HepG2 (cell line): ENCODE results near the gene SPATA32. TPM values are rescaled to one million over a fixed set of nuclear protein-coding genes. Genes with fewer than 3 reads are reported as not detected.

Experiments
- HDAC2 ChIP-seq: sonication (generic); formaldehyde crosslinking; IDR thresholded peaks from 2 replicates; pipeline ENCODE4 v1.4.0; 2020; ENCODE audit warnings: missing genetic modification reagents
- KMT2B ChIP-seq: IDR thresholded peaks from 2 replicates; pipeline ENCODE4 v1.6.1; 2016; ENCODE audit warnings: missing genetic modification reagents, missing compliant biosample characterization
- MEIS2 ChIP-seq: sonication (generic); formaldehyde crosslinking; IDR thresholded peaks from 2 replicates; pipeline ENCODE4 v1.9.0; 2021; ENCODE audit warnings: mild to moderate bottlenecking, missing genetic modification reagents
- MXD4 ChIP-seq: IDR thresholded peaks from 2 replicates; pipeline ENCODE4 v1.6.1; 2016; ENCODE audit warnings: mild to moderate bottlenecking, missing biosample characterization, missing genetic modification reagents
- SOX5 ChIP-seq: IDR thresholded peaks from 2 replicates; pipeline ENCODE4 v1.6.1; 2016; ENCODE audit warnings: borderline replicate concordance
- SRSF1 ChIP-seq: fragments of 200-400 bp; formaldehyde crosslinking; optimal IDR thresholded peaks from 2 replicates; pipeline ENCODE3; 2017; ENCODE audit warnings: mild to moderate bottlenecking, low read depth, low read length, moderate library complexity
- U2AF1 ChIP-seq: fragments of 200-400 bp; formaldehyde crosslinking; optimal IDR thresholded peaks from 2 replicates; pipeline ENCODE3; 2017; ENCODE audit warnings: mild to moderate bottlenecking, low read depth, low read length
- ZBTB38 ChIP-seq: sonication (generic); formaldehyde crosslinking; IDR thresholded peaks from 2 replicates; pipeline ENCODE4 v1.5.1; 2020; ENCODE audit warnings: mild to moderate bottlenecking, missing genetic modification reagents
- ZNF337 ChIP-seq: sonication (generic); formaldehyde crosslinking; IDR thresholded peaks from 2 replicates; pipeline ENCODE4 v1.5.1; 2020; ENCODE audit warnings: missing genetic modification reagents, low read depth, mild to moderate bottlenecking, borderline replicate concordance
- ZNF83 ChIP-seq: sonication (generic); formaldehyde crosslinking; IDR thresholded peaks from 2 replicates; pipeline ENCODE4 v1.4.0; 2020; ENCODE audit warnings: missing genetic modification reagents, mild to moderate bottlenecking, borderline replicate concordance
- ZNF891 ChIP-seq: sonication (generic); formaldehyde crosslinking; IDR thresholded peaks from 2 replicates; pipeline ENCODE4 v1.5.0; 2020; ENCODE audit warnings: mild to moderate bottlenecking, missing genetic modification reagents
- polyA plus RNA-seq, 8 experiments: library from polyadenylated mRNA; depleted of rRNA in 3 of 8; stranded (reverse) in 7 of 8; unstranded in 1 of 8; fragments of >200 nt; fragmentation: Illumina TruSeq in 4 of 8; extraction: Trizol in 4 of 8; gene quantifications; 2 replicates each; pipeline versions ENCODE4 v1.2.1 to v1.2.3, GENCODE V29; 2011 to 2016; ENCODE audit warnings: low read depth in 4 of 8, missing spikeins in 1 of 8, mixed read lengths in 1 of 8; ENCODE audit not compliant: insufficient read depth in 1 of 8
- total RNA-seq, 5 experiments: library from RNA; depleted of rRNA; stranded (reverse); fragments of >200 nt; fragmentation: Illumina TruSeq; extraction: Trizol; gene quantifications; 2 replicates each; pipeline ENCODE4 v1.2.3, GENCODE V29; 2016; ENCODE audit warnings: low read depth in 1 of 5
- TF ChIP-seq, protein P1 (sequence below): sonication (generic); formaldehyde crosslinking; IDR thresholded peaks from 2 replicates; pipeline ENCODE4 v1.4.0; 2020; ENCODE audit warnings: missing genetic modification reagents
- TF ChIP-seq, protein P2 (sequence below): sonication (generic); formaldehyde crosslinking; conservative IDR thresholded peaks from 2 replicates; pipeline ENCODE4 v1.4.0; 2020; ENCODE audit warnings: missing genetic modification reagents
- TF ChIP-seq, protein P3 (sequence below), 2 experiments: fragments of 450-650 bp in 1 of 2; sonication (generic) in 1 of 2; formaldehyde crosslinking; IDR thresholded peaks; 2 replicates each; pipeline versions ENCODE4 v1.5.0 to v1.8.0; 2020 to 2022; ENCODE audit warnings: mild to moderate bottlenecking in 1 of 2, missing genetic modification reagents in 1 of 2
- TF ChIP-seq, protein P4 (sequence below): sonication (generic); formaldehyde crosslinking; IDR thresholded peaks from 2 replicates; pipeline ENCODE4 v1.4.0; 2020; ENCODE audit warnings: missing genetic modification reagents
- TF ChIP-seq, protein P5 (sequence below): sonication (generic); formaldehyde crosslinking; IDR thresholded peaks from 2 replicates; pipeline ENCODE4 v1.8.0; 2022; ENCODE audit warnings: missing genetic modification reagents, mild to moderate bottlenecking, borderline replicate concordance
- TF ChIP-seq, protein P6 (sequence below): IDR thresholded peaks from 2 replicates; pipeline ENCODE4 v1.6.1; 2016; ENCODE audit warnings: missing biosample characterization, missing genetic modification reagents, low read depth
- TF ChIP-seq, protein P7 (sequence below): sonication (generic); formaldehyde crosslinking; IDR thresholded peaks from 2 replicates; pipeline ENCODE4 v1.5.0; 2020; ENCODE audit warnings: mild to moderate bottlenecking, missing genetic modification reagents, borderline replicate concordance

The SPATA32 gene
- total and polyA plus RNA-seq, 2 of the 13 experiments (the other 11 are each of a cell fraction or from before 2014, with no cell fraction given) = not detected

DNA sequence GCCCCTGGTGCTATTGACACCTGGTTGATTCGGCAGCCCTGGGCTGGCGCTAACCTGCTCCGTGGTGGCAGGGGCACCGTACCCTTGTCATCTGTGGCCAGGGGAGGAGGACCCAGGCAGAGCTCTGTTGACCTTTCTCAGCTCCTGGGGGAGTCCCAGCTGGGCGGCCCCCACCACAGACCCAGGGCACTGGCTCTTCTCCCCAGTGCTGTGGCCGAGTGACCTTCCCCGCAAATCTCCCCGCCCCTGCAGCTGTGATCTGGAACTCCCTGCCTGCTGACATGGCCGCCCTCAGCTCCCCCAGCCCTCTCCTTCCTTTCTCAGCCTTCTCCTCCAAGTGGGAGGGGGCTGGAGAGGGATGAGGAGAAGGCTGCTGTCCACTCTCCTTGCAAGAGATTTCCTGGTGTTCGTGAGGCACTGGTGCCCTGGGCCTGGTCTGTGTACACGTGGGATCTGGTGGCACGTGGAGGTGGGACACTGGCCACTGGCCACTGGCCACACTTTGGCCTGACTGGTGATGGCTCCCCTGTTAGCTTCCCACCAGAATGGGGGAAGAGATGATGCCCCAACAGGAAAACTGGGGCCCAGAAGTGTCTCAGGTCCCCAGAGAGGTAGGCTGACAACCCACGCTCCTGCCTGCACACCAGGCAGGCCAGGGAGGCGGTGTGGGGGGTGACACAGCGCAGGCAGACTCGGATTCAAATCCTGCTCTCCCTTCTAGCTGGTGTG lies 32.0 kb downstream of the SPATA32 start (continued):
- TF ChIP-seq, protein P1, sequence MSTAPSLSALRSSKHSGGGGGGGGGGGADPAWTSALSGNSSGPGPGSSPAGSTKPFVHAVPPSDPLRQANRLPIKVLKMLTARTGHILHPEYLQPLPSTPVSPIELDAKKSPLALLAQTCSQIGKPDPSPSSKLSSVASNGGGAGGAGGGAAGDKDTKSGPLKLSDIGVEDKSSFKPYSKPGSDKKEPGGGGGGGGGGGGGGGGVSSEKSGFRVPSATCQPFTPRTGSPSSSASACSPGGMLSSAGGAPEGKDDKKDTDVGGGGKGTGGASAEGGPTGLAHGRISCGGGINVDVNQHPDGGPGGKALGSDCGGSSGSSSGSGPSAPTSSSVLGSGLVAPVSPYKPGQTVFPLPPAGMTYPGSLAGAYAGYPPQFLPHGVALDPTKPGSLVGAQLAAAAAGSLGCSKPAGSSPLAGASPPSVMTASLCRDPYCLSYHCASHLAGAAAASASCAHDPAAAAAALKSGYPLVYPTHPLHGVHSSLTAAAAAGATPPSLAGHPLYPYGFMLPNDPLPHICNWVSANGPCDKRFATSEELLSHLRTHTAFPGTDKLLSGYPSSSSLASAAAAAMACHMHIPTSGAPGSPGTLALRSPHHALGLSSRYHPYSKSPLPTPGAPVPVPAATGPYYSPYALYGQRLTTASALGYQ = no peak
- TF ChIP-seq, protein P2, sequence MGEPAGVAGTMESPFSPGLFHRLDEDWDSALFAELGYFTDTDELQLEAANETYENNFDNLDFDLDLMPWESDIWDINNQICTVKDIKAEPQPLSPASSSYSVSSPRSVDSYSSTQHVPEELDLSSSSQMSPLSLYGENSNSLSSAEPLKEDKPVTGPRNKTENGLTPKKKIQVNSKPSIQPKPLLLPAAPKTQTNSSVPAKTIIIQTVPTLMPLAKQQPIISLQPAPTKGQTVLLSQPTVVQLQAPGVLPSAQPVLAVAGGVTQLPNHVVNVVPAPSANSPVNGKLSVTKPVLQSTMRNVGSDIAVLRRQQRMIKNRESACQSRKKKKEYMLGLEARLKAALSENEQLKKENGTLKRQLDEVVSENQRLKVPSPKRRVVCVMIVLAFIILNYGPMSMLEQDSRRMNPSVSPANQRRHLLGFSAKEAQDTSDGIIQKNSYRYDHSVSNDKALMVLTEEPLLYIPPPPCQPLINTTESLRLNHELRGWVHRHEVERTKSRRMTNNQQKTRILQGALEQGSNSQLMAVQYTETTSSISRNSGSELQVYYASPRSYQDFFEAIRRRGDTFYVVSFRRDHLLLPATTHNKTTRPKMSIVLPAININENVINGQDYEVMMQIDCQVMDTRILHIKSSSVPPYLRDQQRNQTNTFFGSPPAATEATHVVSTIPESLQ (CRISPR knock-in tag) = no peak
- TF ChIP-seq MEIS2 (CRISPR knock-in tag) = no peak
- TF ChIP-seq ZNF891 (CRISPR knock-in tag) = 0 out of 2 replicates have a peak, but pooled peaks have one; percentile 52
- peak; percentile 8 for TF ChIP-seq SRSF1
- TF ChIP-seq HDAC2 = no peak
- TF ChIP-seq, protein P3, sequence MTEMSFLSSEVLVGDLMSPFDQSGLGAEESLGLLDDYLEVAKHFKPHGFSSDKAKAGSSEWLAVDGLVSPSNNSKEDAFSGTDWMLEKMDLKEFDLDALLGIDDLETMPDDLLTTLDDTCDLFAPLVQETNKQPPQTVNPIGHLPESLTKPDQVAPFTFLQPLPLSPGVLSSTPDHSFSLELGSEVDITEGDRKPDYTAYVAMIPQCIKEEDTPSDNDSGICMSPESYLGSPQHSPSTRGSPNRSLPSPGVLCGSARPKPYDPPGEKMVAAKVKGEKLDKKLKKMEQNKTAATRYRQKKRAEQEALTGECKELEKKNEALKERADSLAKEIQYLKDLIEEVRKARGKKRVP (CRISPR knock-in tag; IDR thresholded peaks at IDR 0.05) = no peak
- TF ChIP-seq, protein P4, sequence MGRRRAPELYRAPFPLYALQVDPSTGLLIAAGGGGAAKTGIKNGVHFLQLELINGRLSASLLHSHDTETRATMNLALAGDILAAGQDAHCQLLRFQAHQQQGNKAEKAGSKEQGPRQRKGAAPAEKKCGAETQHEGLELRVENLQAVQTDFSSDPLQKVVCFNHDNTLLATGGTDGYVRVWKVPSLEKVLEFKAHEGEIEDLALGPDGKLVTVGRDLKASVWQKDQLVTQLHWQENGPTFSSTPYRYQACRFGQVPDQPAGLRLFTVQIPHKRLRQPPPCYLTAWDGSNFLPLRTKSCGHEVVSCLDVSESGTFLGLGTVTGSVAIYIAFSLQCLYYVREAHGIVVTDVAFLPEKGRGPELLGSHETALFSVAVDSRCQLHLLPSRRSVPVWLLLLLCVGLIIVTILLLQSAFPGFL (CRISPR knock-in tag) = no peak
- TF ChIP-seq ZNF83 (CRISPR knock-in tag) = no peak
- no peak for TF ChIP-seq SOX5 (CRISPR knock-in tag)
- TF ChIP-seq ZNF337 (CRISPR knock-in tag) = no peak
- TF ChIP-seq MXD4 = no peak
- TF ChIP-seq U2AF1 = no peak
- TF ChIP-seq, protein P5, sequence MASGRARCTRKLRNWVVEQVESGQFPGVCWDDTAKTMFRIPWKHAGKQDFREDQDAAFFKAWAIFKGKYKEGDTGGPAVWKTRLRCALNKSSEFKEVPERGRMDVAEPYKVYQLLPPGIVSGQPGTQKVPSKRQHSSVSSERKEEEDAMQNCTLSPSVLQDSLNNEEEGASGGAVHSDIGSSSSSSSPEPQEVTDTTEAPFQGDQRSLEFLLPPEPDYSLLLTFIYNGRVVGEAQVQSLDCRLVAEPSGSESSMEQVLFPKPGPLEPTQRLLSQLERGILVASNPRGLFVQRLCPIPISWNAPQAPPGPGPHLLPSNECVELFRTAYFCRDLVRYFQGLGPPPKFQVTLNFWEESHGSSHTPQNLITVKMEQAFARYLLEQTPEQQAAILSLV (CRISPR knock-in tag) = no peak
- TF ChIP-seq ZBTB38 (CRISPR knock-in tag) = no peak
- TF ChIP-seq KMT2B = no peak
- TF ChIP-seq, protein P6, sequence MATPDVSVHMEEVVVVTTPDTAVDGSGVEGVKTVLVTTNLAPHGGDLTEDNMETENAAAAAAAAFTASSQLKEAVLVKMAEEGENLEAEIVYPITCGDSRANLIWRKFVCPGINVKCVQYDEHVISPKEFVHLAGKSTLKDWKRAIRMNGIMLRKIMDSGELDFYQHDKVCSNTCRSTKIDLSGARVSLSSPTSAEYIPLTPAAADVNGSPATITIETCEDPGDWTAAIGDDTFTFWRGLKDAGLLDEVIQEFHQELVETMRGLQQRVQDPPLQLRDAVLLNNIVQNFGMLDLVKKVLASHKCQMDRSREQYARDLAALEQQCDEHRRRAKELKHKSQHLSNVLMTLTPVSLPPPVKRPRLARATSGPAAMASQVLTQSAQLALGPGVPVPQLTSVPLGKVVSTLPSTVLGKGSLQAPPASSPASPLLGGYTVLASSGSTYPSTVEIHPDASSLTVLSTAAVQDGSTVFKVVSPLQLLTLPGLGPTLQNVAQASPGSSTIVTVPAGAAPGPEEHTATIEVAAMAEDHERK (CRISPR knock-in tag) = no peak
- TF ChIP-seq, protein P7, sequence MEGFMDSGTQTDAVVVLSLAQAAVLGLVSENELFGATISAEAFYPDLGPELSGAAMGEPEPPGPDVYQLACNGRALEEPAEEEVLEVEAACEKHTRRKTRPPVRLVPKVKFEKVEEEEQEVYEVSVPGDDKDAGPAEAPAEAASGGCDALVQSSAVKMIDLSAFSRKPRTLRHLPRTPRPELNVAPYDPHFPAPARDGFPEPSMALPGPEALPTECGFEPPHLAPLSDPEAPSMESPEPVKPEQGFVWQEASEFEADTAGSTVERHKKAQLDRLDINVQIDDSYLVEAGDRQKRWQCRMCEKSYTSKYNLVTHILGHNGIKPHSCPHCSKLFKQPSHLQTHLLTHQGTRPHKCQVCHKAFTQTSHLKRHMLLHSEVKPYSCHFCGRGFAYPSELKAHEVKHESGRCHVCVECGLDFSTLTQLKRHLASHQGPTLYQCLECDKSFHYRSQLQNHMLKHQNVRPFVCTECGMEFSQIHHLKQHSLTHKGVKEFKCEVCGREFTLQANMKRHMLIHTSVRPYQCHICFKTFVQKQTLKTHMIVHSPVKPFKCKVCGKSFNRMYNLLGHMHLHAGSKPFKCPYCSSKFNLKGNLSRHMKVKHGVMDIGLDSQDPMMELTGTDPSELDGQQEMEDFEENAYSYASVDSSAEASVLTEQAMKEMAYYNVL (CRISPR knock-in tag) = no peak
